Hepatocyte (in vitro differentiated cells): Measurements from ENCODE around the gene LMOD3. TPM values are rescaled to one million over a fixed set of nuclear protein-coding genes. Genes with fewer than 3 reads are reported as not detected.

Experiments used
- DNase-seq: peaks from one replicate; pipeline ENCODE4 v3.0.0-alpha.2; 2016; ENCODE audit warnings: low spot score
- H2AFZ ChIP-seq: fragments of 200-600 bp; sonication (generic); 2 replicates; pipeline ENCODE4 v1.6.0; 2016; ENCODE audit warnings: antibody characterized with exemption, mild to moderate bottlenecking
- H3K27ac ChIP-seq: fragments of 200-600 bp; sonication (generic); 2 replicates; pipeline ENCODE4 v1.5.1; 2016; ENCODE audit warnings: mild to moderate bottlenecking
- H3K27me3 ChIP-seq: fragments of 200-600 bp; sonication (generic); 2 replicates; pipeline ENCODE4 v1.6.1; 2016
- H3K36me3 ChIP-seq: fragments of 200-600 bp; sonication (generic); replicated peaks from 2 replicates; pipeline ENCODE4 v1.5.1; 2016; ENCODE audit warnings: low read depth; ENCODE audit not compliant: insufficient read depth
- H3K4me1 ChIP-seq: fragments of 200-600 bp; sonication (generic); 2 replicates; pipeline ENCODE4 v1.5.1; 2016; ENCODE audit warnings: mild to moderate bottlenecking, moderate library complexity; ENCODE audit not compliant: insufficient read depth
- H3K4me2 ChIP-seq: fragments of 200-600 bp; sonication (generic); 2 replicates; pipeline ENCODE4 v1.6.0; 2016
- H3K4me3 ChIP-seq: fragments of 200-600 bp; sonication (generic); 2 replicates; pipeline ENCODE4 v1.5.1; 2016; ENCODE audit warnings: mild to moderate bottlenecking
- H3K79me2 ChIP-seq: fragments of 200-600 bp; sonication (generic); 2 replicates; pipeline ENCODE4 v1.6.0; 2017; ENCODE audit warnings: mild to moderate bottlenecking
- H3K9me2 ChIP-seq: fragments of 200-600 bp; sonication (generic); replicated peaks from 2 replicates; pipeline ENCODE4 v1.6.0; 2017; ENCODE audit warnings: mild to moderate bottlenecking; ENCODE audit not compliant: insufficient read depth
- H3K9me3 ChIP-seq: fragments of 200-600 bp; sonication (generic); 2 replicates; pipeline ENCODE4 v1.5.1; 2016; ENCODE audit warnings: low read depth, mild to moderate bottlenecking
- H4K20me1 ChIP-seq: fragments of 200-600 bp; sonication (generic); 2 replicates; pipeline ENCODE4 v1.6.0; 2016; ENCODE audit warnings: mild to moderate bottlenecking; ENCODE audit not compliant: insufficient read depth, poor library complexity, severe bottlenecking
- CTCF ChIP-seq: fragments of 200-600 bp; sonication (generic); IDR thresholded peaks from 2 replicates; pipeline ENCODE4 v1.5.1; 2016; ENCODE audit warnings: antibody characterized with exemption, mild to moderate bottlenecking; ENCODE audit not compliant: poor library complexity
- EZH2 ChIP-seq: fragments of 200-600 bp; sonication (generic); IDR thresholded peaks from 2 replicates; pipeline ENCODE4 v1.6.1; 2016; ENCODE audit warnings: antibody characterized with exemption, mild to moderate bottlenecking, borderline replicate concordance
- EZH2phosphoT487 ChIP-seq: fragments of 200-600 bp; sonication (generic); IDR thresholded peaks from one replicate; pipeline ENCODE4 v1.6.1; 2018; ENCODE audit warnings: antibody characterized with exemption, mild to moderate bottlenecking, low read depth, moderate library complexity; ENCODE audit not compliant: unreplicated experiment, severe bottlenecking
- WGBS: methylation state at CpG from one replicate; pipeline ENCODE4 v1.1.6; 2016; ENCODE audit warnings: low lambda C conversion rate; ENCODE audit errors: missing lambda C conversion rate; 5-methylcytosine and 5-hydroxymethylcytosine counted together
- polyA plus RNA-seq: library from polyadenylated mRNA; unstranded; fragments of >200 nt; fragmentation: Nextera tagmentation; extraction: Ambion mirVana; gene quantifications from 2 replicates; pipeline ENCODE4 v1.2.1, GENCODE V29; 2016
- total RNA-seq: library from RNA; depleted of rRNA; stranded (reverse); fragments of >200 nt; gene quantifications from 2 replicates; pipeline ENCODE4 v1.2.3, GENCODE V29; 2014

Gene LMOD3
- total and polyA plus RNA-seq, 2 experiments from 2014 or later, result not detected

- Histone ChIP-seq H3K9me3 (no peaks in the 10 kb centered on the region), H3K4me3 (no peak overlapping the region), H3K4me1 (no peaks in the 10 kb centered on the region), H3K79me2 (no peaks in the 10 kb centered on the region), H3K27me3 (no peaks in the 10 kb centered on the region), H2AFZ (no peak overlapping the region), H3K27ac (no peak overlapping the region), H3K36me3 (no peaks in the 10 kb centered on the region), H4K20me1 (no peaks in the 10 kb centered on the region), H3K4me2 (no peak overlapping the region), H3K9me2 (no peaks in the 10 kb centered on the region)
- no peak for DNase-seq
- TF ChIP-seq CTCF (no peak), EZH2 (no peak), EZH2phosphoT487 (no peak)
- 73% methylated on average over 3 of the region's 3 CpGs for WGBS
These were observed 5.5 kb downstream of the LMOD3 start for GRCh38 chr3:69116897-69117296.

GRCh38 chr3:69116162-69116561 is 6.2 kb downstream of the LMOD3 start:
- DNase-seq, result no peak
- H3K36me3 ChIP-seq, result no peaks in the 10 kb centered on the region
- 77% methylated on average over 4 of the region's 4 CpGs for WGBS
- H3K4me3 ChIP-seq, result no peak overlapping the region
- no peaks in the 10 kb centered on the region for H3K79me2 ChIP-seq
- H2AFZ ChIP-seq, result no peak overlapping the region
- H3K27ac ChIP-seq, result no peak overlapping the region
- no peaks in the 10 kb centered on the region for H3K9me2 ChIP-seq
- no peak overlapping the region for H3K4me2 ChIP-seq
- no peaks in the 10 kb centered on the region for H4K20me1 ChIP-seq
- no peak for TF ChIP-seq CTCF
- no peak for TF ChIP-seq EZH2
- no peak for TF ChIP-seq EZH2phosphoT487
- H3K4me1 ChIP-seq, result no peaks in the 10 kb centered on the region
- H3K27me3 ChIP-seq, result no peaks in the 10 kb centered on the region
- no peaks in the 10 kb centered on the region for H3K9me3 ChIP-seq

- no peak overlapping the region for H2AFZ ChIP-seq
- no peak overlapping the region for H3K4me2 ChIP-seq
- H3K36me3 ChIP-seq, result no peaks in the 10 kb centered on the region
- H3K4me3 ChIP-seq, result no peak overlapping the region
- no peaks in the 10 kb centered on the region for H3K4me1 ChIP-seq
- no peaks in the 10 kb centered on the region for H3K27me3 ChIP-seq
- no peaks in the 10 kb centered on the region for H3K9me2 ChIP-seq
- TF ChIP-seq EZH2, result no peak
- TF ChIP-seq CTCF, result no peak
- no peak for TF ChIP-seq EZH2phosphoT487
- no peak overlapping the region for H3K27ac ChIP-seq
- H4K20me1 ChIP-seq, result no peaks in the 10 kb centered on the region
- 52% methylated on average over 2 of the region's 2 CpGs for WGBS
- H3K9me3 ChIP-seq, result no peaks in the 10 kb centered on the region
- H3K79me2 ChIP-seq, result no peaks in the 10 kb centered on the region
- no peak for DNase-seq
These were observed 6.7 kb downstream of the LMOD3 start for GRCh38 chr3:69115731-69116130.

- Histone ChIP-seq H2AFZ (no peak overlapping the region), H4K20me1 (no peaks in the 10 kb centered on the region), H3K4me3 (no peak overlapping the region), H3K9me3 (no peaks in the 10 kb centered on the region), H3K27me3 (no peaks in the 10 kb centered on the region), H3K79me2 (no peaks in the 10 kb centered on the region), H3K9me2 (no peaks in the 10 kb centered on the region), H3K27ac (no peak overlapping the region), H3K4me2 (no peak overlapping the region), H3K36me3 (no peaks in the 10 kb centered on the region), H3K4me1 (no peaks in the 10 kb centered on the region)
- TF ChIP-seq EZH2, result no peak
- 74% methylated on average over 3 of the region's 3 CpGs for WGBS
- DNase-seq, result no peak
These were observed 8.9 kb downstream of the LMOD3 start for GRCh38 chr3:69113536-69113935.
